ENCODE results near the gene LHPP.

The LHPP gene

DNA sequence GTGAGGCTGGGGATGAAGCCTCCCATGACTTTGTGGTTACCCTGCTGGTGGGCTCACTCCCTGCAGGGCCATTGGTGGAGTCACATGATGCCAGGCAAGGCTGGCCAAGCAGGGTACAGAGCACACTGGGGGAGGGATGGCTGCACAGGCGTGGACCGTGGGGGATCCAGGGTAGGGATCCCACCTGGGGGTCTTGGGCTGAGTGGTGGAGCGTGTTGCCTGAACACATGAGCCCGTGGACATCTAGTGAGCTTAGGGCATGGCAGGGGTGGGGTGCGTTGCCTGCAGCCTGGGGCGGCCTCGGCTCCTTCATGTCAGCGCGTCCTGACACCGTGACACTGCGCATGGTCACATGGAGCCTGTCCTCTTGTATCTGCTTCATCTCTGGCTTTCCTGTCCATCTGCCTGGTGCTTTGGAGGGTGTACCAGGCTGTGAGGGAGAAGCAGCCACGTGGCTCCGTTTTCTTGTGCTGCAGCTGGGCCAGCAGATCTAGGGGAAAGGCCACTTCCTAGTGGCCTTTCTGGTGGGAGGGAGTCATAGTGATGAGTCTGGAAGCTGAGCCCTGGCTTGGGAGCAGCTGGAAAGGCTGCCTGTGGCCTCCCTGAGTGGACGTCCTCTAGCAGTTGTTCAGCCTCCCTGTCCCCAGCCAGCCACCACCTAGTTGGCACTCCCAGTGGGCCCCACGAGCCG lies 96.2 kb downstream of the LHPP start:
- Histone ChIP-seq H3K9me3 (replicated peaks in 1 of 2; ENCODE audit: control insufficient read depth in 2 of 2, insufficient read depth in 1 of 2, low read depth in 1 of 2, low read length in 2 of 2) (peaks cover 3 to 9% of the 10 kb centered on the region in 2 donors), H3K27me3 (ENCODE audit: control insufficient read depth in 3 of 3, insufficient read depth in 3 of 3, low read depth in 1 of 3, low read length in 3 of 3) (peaks cover 0 to 26% (median 0%) of the 10 kb centered on the region in 3 experiments), H3K14ac (ENCODE audit: low read length) (no peak overlapping the region), H2AK5ac (ENCODE audit: low read depth, low read length) (peak overlapping the region; percentile 72), H3K4me2 (ENCODE audit: insufficient read depth, low read length, poor library complexity, severe bottlenecking) (no peak overlapping the region), H2BK15ac (ENCODE audit: low read length) (peak overlapping the region; percentile 81), H3K18ac (ENCODE audit: low read length) (peak overlapping the region; percentile 54), H3K36me3 (replicated peaks in 1 of 2; ENCODE audit: control insufficient read depth in 2 of 2, insufficient read depth in 2 of 2, low read length in 2 of 2) (no peaks in the 10 kb centered on the region), H2BK12ac (ENCODE audit: low read length) (no peak overlapping the region), H3K4me1 (ENCODE audit: control insufficient read depth in 2 of 2, insufficient read depth in 1 of 2, low read depth in 1 of 2, low read length in 2 of 2) (peaks cover 0 to 5% of the 10 kb centered on the region in 2 donors), H3K27ac (replicated peaks; ENCODE audit: low read length) (no peak overlapping the region), H2AFZ (ENCODE audit: low read length) (no peak overlapping the region), H3K9ac (ENCODE audit: low read depth, low read length, poor library complexity) (peak overlapping the region; percentile 47), H3K4me3 (ENCODE audit: low read length in 2 of 2) (peak overlapping the region in 1 of 2 donors; percentile 18), H2BK5ac (ENCODE audit: low read length) (peak overlapping the region; percentile 5), H3K79me1 (ENCODE audit: low read depth, low read length) (no peaks in the 10 kb centered on the region), H4K91ac (ENCODE audit: low read depth, low read length, poor library complexity) (no peak overlapping the region), H3K23ac (ENCODE audit: low read depth, low read length, poor library complexity) (peak overlapping the region; percentile 52), H4K8ac (ENCODE audit: low read depth, low read length) (no peak overlapping the region), H3K4ac (ENCODE audit: low read length) (no peak overlapping the region), H2BK120ac (ENCODE audit: low read depth, low read length) (peak overlapping the region; percentile 47)
- DNase-seq (ENCODE audit: low spot score), result no peak
- no CpG with 5 or more reads among the region's 16 CpGs for WGBS, 2 donors (ENCODE audit: extremely low coverage in 2 of 2, insufficient read length in 2 of 2, insufficient replicate concordance in 1 of 2)

DNA sequence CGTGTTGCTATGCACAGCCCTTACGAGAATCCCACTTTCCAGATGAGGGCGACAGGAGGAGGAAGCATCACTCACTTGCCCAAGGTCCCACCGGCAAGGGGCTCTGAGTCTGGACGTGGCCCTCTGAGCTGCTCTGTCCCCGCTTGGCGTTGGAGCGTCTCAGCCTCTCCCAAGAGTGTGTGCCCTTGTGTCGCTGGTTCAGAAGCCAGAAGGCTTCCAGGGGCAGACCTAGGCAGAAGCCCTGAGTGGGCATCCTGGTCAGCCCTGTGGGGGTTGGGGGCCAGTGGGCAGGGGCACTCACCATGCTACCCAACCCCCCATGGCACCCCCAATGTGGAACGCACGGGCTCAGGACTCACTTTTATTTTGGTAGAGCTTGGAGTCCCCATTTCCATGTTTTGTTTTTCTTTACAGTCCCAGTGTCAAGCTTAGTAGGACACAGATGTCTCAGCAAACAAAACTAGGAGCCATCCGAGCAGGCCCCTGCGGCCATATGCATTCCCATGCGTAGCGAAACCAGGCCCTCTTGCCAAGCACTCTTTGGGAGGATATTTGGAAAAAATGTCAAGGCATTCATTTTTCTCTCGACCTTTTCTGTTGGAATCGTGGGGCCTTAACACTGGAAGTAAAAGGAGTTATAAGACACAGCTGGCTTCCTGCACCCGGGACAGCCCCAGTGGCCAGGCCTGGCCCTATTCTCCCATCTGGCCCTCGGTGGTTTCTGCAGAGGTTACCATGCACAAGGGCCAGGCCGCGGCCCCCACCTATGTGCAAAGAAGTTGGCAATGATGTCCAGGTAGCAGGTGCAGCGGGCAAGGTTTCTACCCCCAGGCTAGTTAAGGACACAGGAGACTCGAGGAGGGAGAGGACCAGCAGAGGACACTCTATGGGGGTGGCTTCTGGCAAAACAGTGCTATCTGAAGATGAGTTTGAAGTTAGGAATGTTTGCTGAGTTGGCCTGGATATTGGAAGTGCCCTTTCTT lies 97.0 kb downstream of the LHPP start:
- Histone ChIP-seq H2AFZ (ENCODE audit: low read length) (no peak overlapping the region), H3K27me3 (ENCODE audit: control insufficient read depth in 3 of 3, insufficient read depth in 3 of 3, low read depth in 1 of 3, low read length in 3 of 3) (peaks cover 0 to 26% (median 0%) of the 10 kb centered on the region in 3 experiments), H2BK12ac (ENCODE audit: low read length) (no peak overlapping the region), H4K8ac (ENCODE audit: low read depth, low read length) (no peak overlapping the region), H3K4me3 (ENCODE audit: low read length in 2 of 2) (no peak overlapping the region), H3K23ac (ENCODE audit: low read depth, low read length, poor library complexity) (no peak overlapping the region), H4K91ac (ENCODE audit: low read depth, low read length, poor library complexity) (no peak overlapping the region), H2AK5ac (ENCODE audit: low read depth, low read length) (peak overlapping the region; percentile 53), H3K18ac (ENCODE audit: low read length) (peak overlapping the region; percentile 5), H3K4me2 (ENCODE audit: insufficient read depth, low read length, poor library complexity, severe bottlenecking) (no peak overlapping the region), H3K36me3 (replicated peaks in 1 of 2; ENCODE audit: control insufficient read depth in 2 of 2, insufficient read depth in 2 of 2, low read length in 2 of 2) (no peaks in the 10 kb centered on the region), H3K27ac (replicated peaks; ENCODE audit: low read length) (no peak overlapping the region), H3K4me1 (ENCODE audit: control insufficient read depth in 2 of 2, insufficient read depth in 1 of 2, low read depth in 1 of 2, low read length in 2 of 2) (peaks cover 1% of the 10 kb centered on the region in 2 donors), H3K9ac (ENCODE audit: low read depth, low read length, poor library complexity) (no peak overlapping the region), H2BK5ac (ENCODE audit: low read length) (no peak overlapping the region), H3K79me1 (ENCODE audit: low read depth, low read length) (no peaks in the 10 kb centered on the region), H3K14ac (ENCODE audit: low read length) (no peak overlapping the region), H3K4ac (ENCODE audit: low read length) (no peak overlapping the region), H2BK120ac (ENCODE audit: low read depth, low read length) (no peak overlapping the region), H3K9me3 (replicated peaks in 1 of 2; ENCODE audit: control insufficient read depth in 2 of 2, insufficient read depth in 1 of 2, low read depth in 1 of 2, low read length in 2 of 2) (peaks cover 3 to 9% of the 10 kb centered on the region in 2 donors), H2BK15ac (ENCODE audit: low read length) (peak overlapping the region; percentile 81)
- no peak for DNase-seq (ENCODE audit: low spot score)
- WGBS, 2 donors (ENCODE audit: extremely low coverage in 2 of 2, insufficient read length in 2 of 2, insufficient replicate concordance in 1 of 2), result no CpG with 5 or more reads among the region's 23 CpGs

DNA sequence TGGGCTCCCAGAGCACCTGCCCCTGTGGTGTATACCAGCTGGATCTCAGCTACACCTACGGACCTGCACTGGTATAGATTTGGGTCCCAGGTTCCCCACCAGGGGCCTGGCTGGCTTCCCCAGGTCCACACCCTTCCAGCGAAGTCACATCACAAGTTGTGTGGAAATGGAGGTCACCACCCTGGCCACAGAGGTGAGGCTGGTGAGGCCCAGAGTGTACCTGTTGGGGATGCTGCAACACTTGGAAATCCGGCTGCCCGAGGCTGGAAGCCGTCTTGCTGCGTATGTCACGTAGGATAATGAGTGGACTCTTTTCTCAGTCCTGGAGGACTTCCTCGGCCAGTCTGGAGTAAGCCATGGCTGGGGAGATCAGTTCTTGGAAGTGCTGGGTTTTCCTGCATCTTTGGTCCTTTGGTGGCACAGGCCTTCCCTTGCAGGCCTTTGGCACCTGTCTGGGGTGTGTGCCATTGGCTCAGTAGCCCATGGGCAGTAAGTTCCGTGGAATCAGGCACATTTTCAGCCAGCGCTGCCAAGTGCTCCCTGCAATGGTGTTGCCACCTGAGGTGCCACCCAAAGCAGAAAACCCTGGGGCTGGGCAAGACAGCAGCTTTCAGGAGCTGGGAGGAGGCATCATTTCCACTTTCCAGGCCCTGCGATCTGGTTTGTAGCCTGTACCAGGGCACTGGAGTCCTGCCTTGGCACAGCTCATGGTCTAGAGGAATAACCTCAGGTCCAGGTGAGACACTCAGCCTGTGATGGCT lies 97.9 kb downstream of the LHPP start:
- Histone ChIP-seq H3K23ac (ENCODE audit: low read depth, low read length, poor library complexity) (no peak overlapping the region), H2AFZ (ENCODE audit: low read length) (no peak overlapping the region), H3K18ac (ENCODE audit: low read length) (peak overlapping the region; percentile 71), H4K8ac (ENCODE audit: low read depth, low read length) (no peak overlapping the region), H2AK5ac (ENCODE audit: low read depth, low read length) (peak overlapping the region; percentile 36), H3K79me1 (ENCODE audit: low read depth, low read length) (no peaks in the 10 kb centered on the region), H3K4me2 (ENCODE audit: insufficient read depth, low read length, poor library complexity, severe bottlenecking) (no peak overlapping the region), H3K14ac (ENCODE audit: low read length) (no peak overlapping the region), H3K4me1 (ENCODE audit: control insufficient read depth in 2 of 2, insufficient read depth in 1 of 2, low read depth in 1 of 2, low read length in 2 of 2) (peaks cover 1 to 2% of the 10 kb centered on the region in 2 donors), H3K9me3 (replicated peaks in 1 of 2; ENCODE audit: control insufficient read depth in 2 of 2, insufficient read depth in 1 of 2, low read depth in 1 of 2, low read length in 2 of 2) (peaks cover 3 to 9% of the 10 kb centered on the region in 2 donors), H3K36me3 (replicated peaks in 1 of 2; ENCODE audit: control insufficient read depth in 2 of 2, insufficient read depth in 2 of 2, low read length in 2 of 2) (no peaks in the 10 kb centered on the region), H2BK15ac (ENCODE audit: low read length) (peak overlapping the region; percentile 45), H3K27ac (replicated peaks; ENCODE audit: low read length) (no peak overlapping the region), H4K91ac (ENCODE audit: low read depth, low read length, poor library complexity) (no peak overlapping the region), H3K27me3 (ENCODE audit: control insufficient read depth in 3 of 3, insufficient read depth in 3 of 3, low read depth in 1 of 3, low read length in 3 of 3) (peaks cover 0 to 26% (median 0%) of the 10 kb centered on the region in 3 experiments), H3K4me3 (ENCODE audit: low read length in 2 of 2) (no peak overlapping the region), H3K4ac (ENCODE audit: low read length) (no peak overlapping the region), H2BK5ac (ENCODE audit: low read length) (no peak overlapping the region), H2BK12ac (ENCODE audit: low read length) (no peak overlapping the region), H2BK120ac (ENCODE audit: low read depth, low read length) (no peak overlapping the region), H3K9ac (ENCODE audit: low read depth, low read length, poor library complexity) (no peak overlapping the region)
- no peak for DNase-seq (ENCODE audit: low spot score)
- WGBS, 2 donors (ENCODE audit: extremely low coverage in 2 of 2, insufficient read length in 2 of 2, insufficient replicate concordance in 1 of 2), result no CpG with 5 or more reads among the region's 11 CpGs

All from neuronal stem cell (in vitro differentiated cells).